ENCODE data around the gene CCDC91.
"Not testable (repeated sequence)": the region's sequence is repeated elsewhere in the genome, so short reads cannot be mapped to it uniquely, and the experiment has no call there.

Gene CCDC91

GRCh38 chr12:28177905-28178304, 12.4 kb upstream of the CCDC91 start:
- in situ Hi-C loops (cut with HindIII; ENCODE audit: low pct_ligation_motif_present, low pct_unique_long_range_greater_than_20kb, low sequenced_read_pairs) = no loop called here
- DNase-seq = no peak

GRCh38 chr12:28178775-28179174, 11.5 kb upstream of the CCDC91 start:
- no peak for DNase-seq
- in situ Hi-C loops (cut with HindIII; ENCODE audit: low pct_ligation_motif_present, low pct_unique_long_range_greater_than_20kb, low sequenced_read_pairs) = no loop called here

GRCh38 chr12:28180786-28181185, 9.5 kb upstream of the CCDC91 start:
- DNase-seq = no peak
- in situ Hi-C loops (cut with HindIII; ENCODE audit: low pct_ligation_motif_present, low pct_unique_long_range_greater_than_20kb, low sequenced_read_pairs) = no loop called here

GRCh38 chr12:28184375-28184774, 5.9 kb upstream of the CCDC91 start:
- in situ Hi-C loops (cut with HindIII; ENCODE audit: low pct_ligation_motif_present, low pct_unique_long_range_greater_than_20kb, low sequenced_read_pairs) = no loop called here
- no peak for DNase-seq

- in situ Hi-C loops (cut with HindIII; ENCODE audit: low pct_ligation_motif_present, low pct_unique_long_range_greater_than_20kb, low sequenced_read_pairs) = no loop called here
- DNase-seq = no peak
Measured at GRCh38 chr12:28186500-28186899, 3.8 kb upstream of the CCDC91 start.

- DNase-seq = no peak
Measured at GRCh38 chr12:28189784-28190320, 404 bp upstream of the CCDC91 start.

GRCh38 chr12:28191051-28192048, 1.1 kb downstream of the CCDC91 start:
- peak; percentile 83 for DNase-seq

More at GRCh38 chr12:28189784-28190320, 404 bp upstream of the CCDC91 start:
- in situ Hi-C loops (cut with HindIII; ENCODE audit: low pct_ligation_motif_present, low pct_unique_long_range_greater_than_20kb, low sequenced_read_pairs) = no loop called here

GRCh38 chr12:28192125-28192524, 1.9 kb downstream of the CCDC91 start:
- in situ Hi-C loops (cut with HindIII; ENCODE audit: low pct_ligation_motif_present, low pct_unique_long_range_greater_than_20kb, low sequenced_read_pairs) = no loop called here
- no peak for DNase-seq

More at GRCh38 chr12:28191051-28192048, 1.1 kb downstream of the CCDC91 start:
- in situ Hi-C loops (cut with HindIII; ENCODE audit: low pct_ligation_motif_present, low pct_unique_long_range_greater_than_20kb, low sequenced_read_pairs) = no loop called here

- in situ Hi-C loops (cut with HindIII; ENCODE audit: low pct_ligation_motif_present, low pct_unique_long_range_greater_than_20kb, low sequenced_read_pairs); DNase-seq: not testable (repeated sequence)
Measured at GRCh38 chr12:28194621-28195020, 4.4 kb downstream of the CCDC91 start.

GRCh38 chr12:28201136-28201535, 10.9 kb downstream of the CCDC91 start:
- DNase-seq; in situ Hi-C loops (cut with HindIII; ENCODE audit: low pct_ligation_motif_present, low pct_unique_long_range_greater_than_20kb, low sequenced_read_pairs): not testable (repeated sequence)

GRCh38 chr12:28202374-28203130, 12.3 kb downstream of the CCDC91 start:
- DNase-seq = no peak
- in situ Hi-C loops (cut with HindIII; ENCODE audit: low pct_ligation_motif_present, low pct_unique_long_range_greater_than_20kb, low sequenced_read_pairs) = no loop called here

- DNase-seq = peak; percentile 48
- in situ Hi-C loops (cut with HindIII; ENCODE audit: low pct_ligation_motif_present, low pct_unique_long_range_greater_than_20kb, low sequenced_read_pairs) = no loop called here
Measured at GRCh38 chr12:28209782-28210181, 19.5 kb downstream of the CCDC91 start.

- no peak for DNase-seq
- in situ Hi-C loops (cut with HindIII; ENCODE audit: low pct_ligation_motif_present, low pct_unique_long_range_greater_than_20kb, low sequenced_read_pairs) = no loop called here
Measured at GRCh38 chr12:28212182-28212581, 21.9 kb downstream of the CCDC91 start.

GRCh38 chr12:28215021-28215420, 24.8 kb downstream of the CCDC91 start:
- no peak for DNase-seq
- in situ Hi-C loops (cut with HindIII; ENCODE audit: low pct_ligation_motif_present, low pct_unique_long_range_greater_than_20kb, low sequenced_read_pairs) = no loop called here

- DNase-seq = no peak
- in situ Hi-C loops (cut with HindIII; ENCODE audit: low pct_ligation_motif_present, low pct_unique_long_range_greater_than_20kb, low sequenced_read_pairs) = no loop called here
Measured at GRCh38 chr12:28216016-28216415, 25.8 kb downstream of the CCDC91 start.

GRCh38 chr12:28217805-28218204, 27.5 kb downstream of the CCDC91 start:
- DNase-seq = no peak
- in situ Hi-C loops (cut with HindIII; ENCODE audit: low pct_ligation_motif_present, low pct_unique_long_range_greater_than_20kb, low sequenced_read_pairs) = no loop called here

GRCh38 chr12:28218875-28219274, 28.6 kb downstream of the CCDC91 start:
- in situ Hi-C loops (cut with HindIII; ENCODE audit: low pct_ligation_motif_present, low pct_unique_long_range_greater_than_20kb, low sequenced_read_pairs) = no loop called here
- DNase-seq = no peak

GRCh38 chr12:28219827-28220226, 29.6 kb downstream of the CCDC91 start:
- no peak for DNase-seq
- in situ Hi-C loops (cut with HindIII; ENCODE audit: low pct_ligation_motif_present, low pct_unique_long_range_greater_than_20kb, low sequenced_read_pairs) = no loop called here

- no peak for DNase-seq
Measured at GRCh38 chr12:28222081-28222700, 31.9 kb downstream of the CCDC91 start.

More at GRCh38 chr12:28222081-28222700, 31.9 kb downstream of the CCDC91 start:
- in situ Hi-C loops (cut with HindIII; ENCODE audit: low pct_ligation_motif_present, low pct_unique_long_range_greater_than_20kb, low sequenced_read_pairs) = no loop called here
